ENCODE results near the gene RNF43. TPM values are rescaled to one million over a fixed set of nuclear protein-coding genes. Genes with fewer than 3 reads are reported as not detected.

Gene RNF43
- total RNA-seq, 4 donors from 2014 or later = 2.1 to 5.2 (median 4.3) TPM

GRCh38 chr17:58414596-58414997, 2.7 kb downstream of the RNF43 start:
- DNase-seq = no peak
- Histone ChIP-seq H3K9me3 (no peaks in the 10 kb centered on the region), H3K4me1 (peaks cover 8% of the 10 kb centered on the region in 2 donors), H3K27me3 (no peaks in the 10 kb centered on the region), H3K36me3 (no peaks in the 10 kb centered on the region), H3K27ac (no peak overlapping the region), H3K4me3 (replicated peaks in 1 of 3) (no peak overlapping the region)
- intact Hi-C loops (cut with DNase I) = loop anchor here (10.0 kb wide), 1 partner anchor 60 kb away; the partner anchor contains the start of gene SUPT4H1
- 70 to 72% methylated on average over 3 of the region's 3 CpGs for WGBS, 2 donors
- no peak for TF ChIP-seq CTCF (IDR thresholded peaks at IDR 0.05)
- no peak for TF ChIP-seq POLR2A (IDR thresholded peaks at IDR 0.05)

GRCh38 chr17:58413684-58414083, 3.6 kb downstream of the RNF43 start:
- TF ChIP-seq POLR2A (IDR thresholded peaks at IDR 0.05) (no peak), CTCF (IDR thresholded peaks at IDR 0.05) (no peak)
- H3K36me3 ChIP-seq = no peaks in the 10 kb centered on the region
- no peak overlapping the region for H3K4me3 ChIP-seq (replicated peaks in 1 of 3)
- peaks cover 8% of the 10 kb centered on the region in 2 donors for H3K4me1 ChIP-seq
- H3K27me3 ChIP-seq = no peaks in the 10 kb centered on the region
- intact Hi-C loops (cut with DNase I) = loop anchor here (10.0 kb wide), 1 partner anchor 59 kb away; the partner anchor contains the start of gene SUPT4H1
- H3K27ac ChIP-seq = no peak overlapping the region
- DNase-seq = no peak
- 76 to 79% methylated on average over 2 of the region's 2 CpGs for WGBS, 2 donors
- H3K9me3 ChIP-seq = no peaks in the 10 kb centered on the region

GRCh38 chr17:58412961-58413586, 4.3 kb downstream of the RNF43 start:
- DNase-seq = no peak
- Histone ChIP-seq H3K27me3 (no peaks in the 10 kb centered on the region), H3K9me3 (no peaks in the 10 kb centered on the region), H3K36me3 (no peaks in the 10 kb centered on the region), H3K4me3 (replicated peaks in 1 of 3) (no peak overlapping the region), H3K4me1 (peaks cover 8% of the 10 kb centered on the region in 2 donors), H3K27ac (no peak overlapping the region)
- 81 to 84% methylated on average over 3 of the region's 3 CpGs for WGBS, 2 donors
- TF ChIP-seq CTCF (IDR thresholded peaks at IDR 0.05) (no peak), POLR2A (IDR thresholded peaks at IDR 0.05) (no peak)
- intact Hi-C loops (cut with DNase I) = loop anchor here (10.0 kb wide), 1 partner anchor 58 kb away; the partner anchor contains the start of gene SUPT4H1

GRCh38 chr17:58412064-58412703, 5.2 kb downstream of the RNF43 start:
- no peak for DNase-seq
- WGBS, 2 donors = 92% methylated on average over 1 of the region's 1 CpG
- TF ChIP-seq POLR2A (IDR thresholded peaks at IDR 0.05) (no peak), CTCF (IDR thresholded peaks at IDR 0.05) (no peak)
- no peak overlapping the region for H3K4me3 ChIP-seq (replicated peaks in 1 of 3)
- peaks cover 8% of the 10 kb centered on the region in 2 donors for H3K4me1 ChIP-seq
- no peaks in the 10 kb centered on the region for H3K9me3 ChIP-seq
- H3K27me3 ChIP-seq = no peaks in the 10 kb centered on the region
- H3K27ac ChIP-seq = no peak overlapping the region
- no peaks in the 10 kb centered on the region for H3K36me3 ChIP-seq
- intact Hi-C loops (cut with DNase I) = loop anchor here (10.0 kb wide), 1 partner anchor 57 kb away; the partner anchor contains the start of gene SUPT4H1

- intact Hi-C loops (cut with DNase I) = loop anchor here (10.0 kb wide), 1 partner anchor 57 kb away; the partner anchor contains the start of gene SUPT4H1
- Histone ChIP-seq H3K4me3 (replicated peaks in 1 of 3) (no peak overlapping the region), H3K9me3 (no peaks in the 10 kb centered on the region), H3K27ac (no peak overlapping the region), H3K27me3 (no peaks in the 10 kb centered on the region), H3K4me1 (peaks cover 8% of the 10 kb centered on the region in 2 donors), H3K36me3 (no peaks in the 10 kb centered on the region)
- no peak for TF ChIP-seq CTCF (IDR thresholded peaks at IDR 0.05)
- 82 to 91% methylated on average over 1 of the region's 1 CpG for WGBS, 2 donors
- DNase-seq = no peak
Observed at GRCh38 chr17:58411408-58411894, 5.9 kb downstream of the RNF43 start.
